C1 segment of cervical spinal cord (tissue), 14 donors: ENCODE data around the gene MDFIC.

Experiments
- DNase-seq, 14 donors: peaks; one replicate each; lab custom pipeline; 2025; lab: John Stamatoyannopoulos, UW

Gene MDFIC

GRCh38 chr7:114988755-114989375 is 67.0 kb downstream of the MDFIC start:
- no peak for DNase-seq

GRCh38 chr7:114989531-114989930 is 67.6 kb downstream of the MDFIC start:
- no peak for DNase-seq

- DNase-seq = no peak
Observed at GRCh38 chr7:114997487-114998404, 75.9 kb downstream of the MDFIC start.

- no peak for DNase-seq
Observed at GRCh38 chr7:115004121-115004520, 82.2 kb downstream of the MDFIC start.

GRCh38 chr7:115005251-115005650 is 83.4 kb downstream of the MDFIC start:
- no peak for DNase-seq

GRCh38 chr7:115005953-115006352 is 84.1 kb downstream of the MDFIC start:
- DNase-seq = no peak

GRCh38 chr7:115007751-115008150 is 85.9 kb downstream of the MDFIC start:
- DNase-seq = no peak

GRCh38 chr7:115008465-115009114 is 86.7 kb downstream of the MDFIC start:
- peak in 3 of 14 donors; percentile 3 to 11 (median 5) for DNase-seq

- no peak for DNase-seq
Observed at GRCh38 chr7:115009139-115009538, 87.2 kb downstream of the MDFIC start.

- DNase-seq = no peak
Observed at GRCh38 chr7:115009736-115010440, 88.0 kb downstream of the MDFIC start.

- no peak for DNase-seq
Observed at GRCh38 chr7:115010441-115010820, 88.5 kb downstream of the MDFIC start.

GRCh38 chr7:115013886-115014285 is 92.0 kb downstream of the MDFIC start:
- no peak for DNase-seq

GRCh38 chr7:115014794-115015193 is 92.9 kb downstream of the MDFIC start:
- no peak for DNase-seq

GRCh38 chr7:115015619-115016018 is 93.7 kb downstream of the MDFIC start:
- no peak for DNase-seq

- DNase-seq = no peak
Observed at GRCh38 chr7:115019882-115020605, 98.2 kb downstream of the MDFIC start.

- DNase-seq = no peak
Observed at GRCh38 chr7:115023219-115023618, 101.3 kb downstream of the MDFIC start.

GRCh38 chr7:115024276-115024675 is 102.4 kb downstream of the MDFIC start:
- DNase-seq = no peak

GRCh38 chr7:115032715-115033703 is 111.1 kb downstream of the MDFIC start:
- DNase-seq = no peak

GRCh38 chr7:115033917-115034459 is 112.1 kb downstream of the MDFIC start:
- DNase-seq = no peak

GRCh38 chr7:115034515-115034914 is 112.6 kb downstream of the MDFIC start:
- no peak for DNase-seq
